Activated B cell treated with CpG ODN at 0.5 μM for 24 hours (primary cell): ENCODE results near the gene DBNL. TPM values are rescaled to one million over a fixed set of nuclear protein-coding genes. Genes with fewer than 3 reads are reported as not detected.
A peak's percentile ranks its signal among the peaks of the same experiment; 100 is the strongest.

Source experiments
- ATAC-seq: fragments of 200-7000 bp; cut with Tn5 transposase; one replicate; pipeline ENCODE4 v1.10.0; 2021; ENCODE audit warnings: low read depth, mild to moderate bottlenecking, moderate library complexity
- CTCF ChIA-PET: fragments of 350-600 bp; sonication (Branson Sonifier 250); formaldehyde crosslinking; loops from one replicate; lab custom pipeline; 2021; ENCODE audit warnings: antibody characterized with exemption; lab: Charles Lee
- POLR2A ChIA-PET: fragments of 350-600 bp; sonication (Branson Sonifier 250); formaldehyde crosslinking; loops from one replicate; lab custom pipeline; 2021; ENCODE audit warnings: antibody characterized with exemption; lab: Charles Lee
- DNase-seq: peaks from one replicate; pipeline ENCODE4 v3.0.0; 2022
- H3K27ac Mint-ChIP-seq: one replicate; pipeline ENCODE4 v1.8.0; 2020; ENCODE audit warnings: mixed read lengths
- H3K27me3 Mint-ChIP-seq: one replicate; pipeline ENCODE4 v1.8.0; 2021; ENCODE audit warnings: mixed read lengths
- H3K36me3 Mint-ChIP-seq: one replicate; pipeline ENCODE4 v1.8.0; 2021; ENCODE audit warnings: low read depth, mixed read lengths
- H3K4me1 Mint-ChIP-seq: one replicate; pipeline ENCODE4 v1.8.0; 2021; ENCODE audit warnings: mixed read lengths
- H3K4me3 Mint-ChIP-seq: one replicate; pipeline ENCODE4 v1.8.0; 2020; ENCODE audit warnings: mild to moderate bottlenecking, mixed read lengths
- H3K9me3 Mint-ChIP-seq: one replicate; pipeline ENCODE4 v1.8.0; 2020; ENCODE audit warnings: mixed read lengths
- intact Hi-C: fragments of 100-400 bp; cut with micrococcal nuclease; formaldehyde crosslinking; loops from one replicate; pipeline ENCODE4 v1.15.1; 2024
- total RNA-seq: library from RNA; stranded (reverse); gene quantifications from 2 replicates; pipeline ENCODE4 v1.2.3, GENCODE V29; 2022
- TF ChIP-seq, protein P1 (sequence below): fragments of 200-600 bp; IDR thresholded peaks from one replicate; pipeline ENCODE4 v1.8.0; 2022; ENCODE audit warnings: antibody characterized with exemption, mild to moderate bottlenecking

DBNL gene
- total RNA-seq, 1 donor from 2014 or later = 210 TPM

DNA sequence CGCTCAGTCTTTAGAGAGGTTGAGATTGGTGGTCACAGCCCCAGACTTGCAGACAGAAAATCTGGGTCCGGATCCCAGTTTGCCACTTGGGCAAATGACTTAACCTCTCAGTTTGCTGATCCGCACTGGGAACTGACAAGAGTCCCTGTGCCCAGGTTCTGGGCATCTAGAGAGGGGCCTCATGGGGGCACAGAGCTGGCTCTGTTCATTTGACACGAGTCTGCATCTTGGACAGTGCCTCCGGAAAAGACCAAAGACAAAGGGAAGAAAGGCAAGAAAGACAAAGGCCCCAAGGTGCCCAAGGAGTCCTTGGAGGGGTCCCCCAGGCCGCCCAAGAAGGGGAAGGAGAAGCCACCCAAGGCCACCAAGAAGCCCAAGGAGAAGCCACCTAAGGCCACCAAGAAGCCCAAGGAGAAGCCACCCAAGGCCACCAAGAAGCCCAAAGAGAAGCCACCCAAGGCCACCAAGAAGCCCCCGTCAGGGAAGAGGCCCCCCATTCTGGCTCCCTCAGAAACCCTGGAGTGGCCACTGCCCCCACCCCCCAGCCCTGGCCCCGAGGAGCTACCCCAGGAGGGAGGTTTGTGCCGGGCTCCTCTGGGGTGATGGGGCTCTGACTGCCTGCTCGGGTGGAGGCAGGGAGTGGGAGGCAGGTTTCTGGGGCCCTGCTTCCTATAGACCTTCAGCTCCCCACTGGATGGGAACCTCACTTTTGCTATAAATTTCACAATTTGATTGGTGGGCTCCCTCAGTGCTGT is 62.0 kb downstream of the DBNL start:
- no peaks in the 10 kb centered on the region for H3K9me3 Mint-ChIP-seq
- no peak for DNase-seq
- H3K4me3 Mint-ChIP-seq = peak overlapping the region; percentile 81
- H3K4me1 Mint-ChIP-seq = peaks cover 34% of the 10 kb centered on the region
- ChIA-PET POLR2A (interaction anchor here (0.6 to 2.5 kb wide), 4 partner anchors 9 to 25 kb away, joined by 3 to 7 read pairs (median 6); partner anchors contain the start of gene POLD2), CTCF (interaction anchor here (2.1 kb wide), 1 partner anchor 90 kb away, joined by 7 read pairs; no protein-coding TSS in a partner anchor)
- peaks cover 2% of the 10 kb centered on the region for H3K27me3 Mint-ChIP-seq
- intact Hi-C loops = no loop called here
- H3K36me3 Mint-ChIP-seq = peaks cover 5% of the 10 kb centered on the region
- peak overlapping the region; percentile 66 for H3K27ac Mint-ChIP-seq
- ATAC-seq = no peak
- TF ChIP-seq, protein P1, sequence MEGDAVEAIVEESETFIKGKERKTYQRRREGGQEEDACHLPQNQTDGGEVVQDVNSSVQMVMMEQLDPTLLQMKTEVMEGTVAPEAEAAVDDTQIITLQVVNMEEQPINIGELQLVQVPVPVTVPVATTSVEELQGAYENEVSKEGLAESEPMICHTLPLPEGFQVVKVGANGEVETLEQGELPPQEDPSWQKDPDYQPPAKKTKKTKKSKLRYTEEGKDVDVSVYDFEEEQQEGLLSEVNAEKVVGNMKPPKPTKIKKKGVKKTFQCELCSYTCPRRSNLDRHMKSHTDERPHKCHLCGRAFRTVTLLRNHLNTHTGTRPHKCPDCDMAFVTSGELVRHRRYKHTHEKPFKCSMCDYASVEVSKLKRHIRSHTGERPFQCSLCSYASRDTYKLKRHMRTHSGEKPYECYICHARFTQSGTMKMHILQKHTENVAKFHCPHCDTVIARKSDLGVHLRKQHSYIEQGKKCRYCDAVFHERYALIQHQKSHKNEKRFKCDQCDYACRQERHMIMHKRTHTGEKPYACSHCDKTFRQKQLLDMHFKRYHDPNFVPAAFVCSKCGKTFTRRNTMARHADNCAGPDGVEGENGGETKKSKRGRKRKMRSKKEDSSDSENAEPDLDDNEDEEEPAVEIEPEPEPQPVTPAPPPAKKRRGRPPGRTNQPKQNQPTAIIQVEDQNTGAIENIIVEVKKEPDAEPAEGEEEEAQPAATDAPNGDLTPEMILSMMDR = no peak

DNA sequence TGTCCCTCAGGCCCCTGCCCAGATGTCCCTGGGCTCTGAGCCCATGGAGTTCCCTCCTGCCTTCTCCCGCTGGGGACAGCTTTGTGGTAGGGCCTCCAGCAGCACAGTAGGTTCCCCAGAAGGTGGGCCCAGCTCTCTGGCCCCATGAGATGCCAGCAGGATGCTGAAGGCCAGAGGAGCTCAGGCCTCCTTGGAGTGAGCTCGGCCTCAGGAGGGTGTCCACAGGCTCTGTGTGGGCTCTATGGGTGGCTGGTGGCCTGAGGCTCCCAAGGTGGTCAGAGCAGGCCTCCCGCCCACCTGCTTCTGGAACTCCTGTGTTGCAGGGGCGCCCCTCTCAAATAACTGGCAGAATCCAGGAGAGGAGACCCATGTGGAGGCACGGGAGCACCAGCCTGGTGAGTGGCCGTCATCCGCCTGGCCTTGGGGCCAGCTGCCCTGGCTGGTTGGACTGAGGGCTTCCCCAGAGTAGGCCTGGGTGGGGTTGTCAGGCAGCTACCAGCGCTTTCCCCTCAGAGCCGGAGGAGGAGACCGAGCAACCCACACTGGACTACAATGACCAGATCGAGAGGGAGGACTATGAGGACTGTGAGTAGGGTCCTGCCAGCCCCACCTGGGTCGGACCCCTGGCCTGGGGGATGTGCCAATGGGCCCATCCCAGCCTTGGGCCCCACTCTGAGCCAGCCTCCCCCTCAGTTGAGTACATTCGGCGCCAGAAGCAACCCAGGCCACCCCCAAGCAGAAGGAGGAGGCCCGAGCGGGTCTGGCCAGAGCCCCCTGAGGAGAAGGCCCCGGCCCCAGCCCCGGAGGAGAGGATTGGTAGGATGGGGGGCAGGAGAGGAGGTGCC is 62.8 kb downstream of the DBNL start:
- peaks cover 2% of the 10 kb centered on the region for H3K27me3 Mint-ChIP-seq

DNA sequence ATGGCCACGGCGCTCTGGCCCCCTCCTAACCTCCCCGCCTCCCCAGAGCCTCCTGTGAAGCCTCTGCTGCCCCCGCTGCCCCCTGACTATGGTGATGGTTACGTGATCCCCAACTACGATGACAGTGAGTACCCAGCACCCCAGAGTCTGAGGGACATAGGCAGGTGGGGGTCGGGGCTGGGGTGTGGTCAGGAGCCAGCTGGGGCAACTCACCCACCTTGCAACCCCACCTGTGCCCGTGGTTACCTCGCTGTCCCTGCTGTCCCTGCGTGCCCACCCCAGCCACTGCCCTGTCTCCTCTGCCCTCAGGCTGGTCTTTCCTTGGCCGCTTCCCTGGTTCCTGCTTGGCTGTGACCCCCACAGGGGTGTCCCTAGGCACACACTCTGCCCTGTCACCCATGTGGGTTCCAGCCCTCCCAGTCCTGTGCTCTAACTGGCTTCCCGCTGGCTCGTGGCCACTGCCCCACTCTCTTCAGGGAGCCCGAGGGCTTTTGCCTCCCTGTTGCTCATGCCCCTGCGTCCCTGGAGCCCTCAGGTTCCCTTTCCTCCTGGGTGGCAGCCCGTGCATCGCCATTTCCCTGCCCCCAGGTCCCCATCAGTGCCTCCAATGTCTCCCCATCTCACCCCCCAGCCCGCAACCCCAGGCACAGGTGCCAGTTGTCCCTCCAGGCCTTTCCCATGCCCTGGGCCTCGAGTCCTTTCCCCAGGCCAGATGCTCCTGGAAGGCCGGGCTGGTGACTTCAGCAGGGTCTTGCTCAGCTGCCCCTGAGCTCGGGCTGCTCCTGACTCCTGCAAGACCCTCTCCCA is 63.7 kb downstream of the DBNL start:
- Mint-ChIP-seq H3K4me3 (no peak overlapping the region), H3K9me3 (no peaks in the 10 kb centered on the region)
- CTCF ChIA-PET = no interaction called here

More for the DNA sequence above, 62.8 kb downstream of the DBNL start:
- intact Hi-C loops = no loop called here
- Mint-ChIP-seq H3K36me3 (peaks cover 5% of the 10 kb centered on the region), H3K4me1 (peaks cover 26% of the 10 kb centered on the region), H3K27ac (no peak overlapping the region), H3K9me3 (no peaks in the 10 kb centered on the region), H3K4me3 (no peak overlapping the region)
- CTCF ChIA-PET = no interaction called here
- DNase-seq (no peak), ATAC-seq (no peak)
- TF ChIP-seq, protein P1 = no peak
- POLR2A ChIA-PET = interaction anchor here (0.6 to 2.5 kb wide), 2 partner anchors 15 to 26 kb away, joined by 3 to 7 read pairs; no protein-coding TSS in a partner anchor

DNA sequence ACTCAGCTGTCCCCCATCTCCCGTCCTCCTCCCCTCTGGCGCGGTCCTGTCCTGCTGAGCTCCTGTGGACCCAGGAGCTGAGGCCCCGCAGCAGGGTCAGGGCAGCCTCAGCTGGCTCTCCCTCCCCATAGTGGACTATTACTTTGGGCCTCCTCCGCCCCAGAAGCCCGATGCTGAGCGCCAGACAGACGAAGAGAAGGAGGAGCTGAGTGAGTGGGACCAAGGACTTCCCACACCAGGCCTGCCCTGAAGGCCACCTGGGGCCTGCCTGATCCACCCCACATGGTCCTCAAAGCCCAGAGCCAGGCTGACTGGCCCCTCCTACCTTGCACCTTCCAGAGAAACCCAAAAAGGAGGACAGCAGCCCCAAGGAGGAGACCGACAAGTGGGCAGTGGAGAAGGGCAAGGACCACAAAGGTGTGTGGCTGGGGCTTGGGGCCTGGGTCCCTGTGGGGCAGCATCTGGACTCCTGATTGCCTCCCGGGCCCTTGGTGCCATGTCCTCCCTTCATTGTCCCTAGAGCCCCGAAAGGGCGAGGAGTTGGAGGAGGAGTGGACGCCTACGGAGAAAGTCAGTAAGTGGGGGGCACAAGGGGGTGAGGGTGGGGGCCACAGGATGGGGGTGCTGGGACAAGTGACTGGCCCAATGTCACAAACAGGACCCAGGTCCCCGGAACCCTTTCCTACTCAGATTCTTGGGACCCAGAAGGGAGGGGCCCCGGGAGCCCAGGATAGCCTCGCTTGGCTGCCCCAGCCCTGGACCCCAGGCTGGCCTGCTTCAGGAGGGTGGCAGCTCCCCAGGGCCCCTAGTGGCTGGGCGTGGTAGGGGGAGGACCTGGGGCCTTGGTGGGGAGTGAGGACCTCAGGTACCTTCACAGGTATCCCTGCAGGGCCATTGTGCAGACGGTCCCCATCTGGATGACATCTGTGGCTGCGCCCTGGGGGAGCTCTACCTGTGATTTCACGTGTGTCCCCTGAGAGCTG is 64.6 kb downstream of the DBNL start:
- DNase-seq (no peak), ATAC-seq (no peak)
- H3K36me3 Mint-ChIP-seq = peaks cover 15% of the 10 kb centered on the region
- H3K9me3 Mint-ChIP-seq = no peaks in the 10 kb centered on the region
- ChIA-PET CTCF (no interaction called here), POLR2A (no interaction called here)
- H3K27ac Mint-ChIP-seq = no peak overlapping the region
- no peak overlapping the region for H3K4me3 Mint-ChIP-seq
- intact Hi-C loops = no loop called here
- TF ChIP-seq, protein P1 = no peak
- peaks cover 2% of the 10 kb centered on the region for H3K27me3 Mint-ChIP-seq
- H3K4me1 Mint-ChIP-seq = peaks cover 14% of the 10 kb centered on the region

More for the DNA sequence above, 63.7 kb downstream of the DBNL start:
- Mint-ChIP-seq H3K27ac (no peak overlapping the region), H3K27me3 (peaks cover 2% of the 10 kb centered on the region), H3K4me1 (peaks cover 18% of the 10 kb centered on the region), H3K36me3 (peaks cover 9% of the 10 kb centered on the region)
- DNase-seq (no peak), ATAC-seq (no peak)
- TF ChIP-seq, protein P1 = no peak
- intact Hi-C loops = no loop called here
- POLR2A ChIA-PET = no interaction called here
